ENCODE measurements around the gene JAKMIP2.

- TF ChIP-seq CTCF (IDR thresholded peaks at IDR 0.05; ENCODE audit: insufficient read depth, low read length) (no peak), POLR2AphosphoS5 (IDR thresholded peaks at IDR 0.05; ENCODE audit: low read depth) (no peak), SPI1 (IDR thresholded peaks at IDR 0.05; ENCODE audit: borderline replicate concordance, low read depth) (no peak), GABPA (IDR thresholded peaks at IDR 0.05; ENCODE audit: low read depth) (no peak)
These were observed 214.5 kb downstream of the JAKMIP2 start for GRCh38 chr5:147567917-147568598.

Measured in HL-60 (cell line).